Liver (tissue), 9 donors: ENCODE measurements around the gene MLXIP. TPM values are rescaled to one million over a fixed set of nuclear protein-coding genes. Genes with fewer than 3 reads are reported as not detected.
A peak's percentile ranks its signal among the peaks of the same experiment; 100 is the strongest.

Experiments
- DNase-seq: peaks from one replicate; pipeline ENCODE4 v3.0.0-alpha.2; 2017; ENCODE audit warnings: low spot score
- H3K27ac ChIP-seq, 2 donors: one replicate each; pipeline ENCODE4 v1.7.0; 2013; ENCODE audit warnings: inconsistent platforms in 2 of 2, low read length in 2 of 2, control low read depth in 1 of 2, low read depth in 1 of 2, mild to moderate bottlenecking in 1 of 2
- H3K27me3 ChIP-seq, 4 donors: one replicate each; pipeline versions ENCODE4 v1.6.1 to v1.7.0; 2013; ENCODE audit warnings: low read length in 3 of 4, inconsistent platforms in 1 of 4, mild to moderate bottlenecking in 1 of 4, moderate library complexity in 1 of 4; ENCODE audit not compliant: control insufficient read depth in 4 of 4, insufficient read depth in 4 of 4
- H3K36me3 ChIP-seq, 4 donors: one replicate each; pipeline versions ENCODE4 v1.6.1 to v1.7.0; 2013; ENCODE audit warnings: low read length in 3 of 4, mild to moderate bottlenecking in 3 of 4, low read depth in 1 of 4, moderate library complexity in 1 of 4; ENCODE audit not compliant: control insufficient read depth in 4 of 4, insufficient read depth in 3 of 4
- H3K4me1 ChIP-seq, 4 donors: one replicate each; pipeline versions ENCODE4 v1.6.1 to v1.7.0; 2013; ENCODE audit warnings: low read length in 3 of 4, mild to moderate bottlenecking in 3 of 4, moderate library complexity in 1 of 4; ENCODE audit not compliant: control insufficient read depth in 4 of 4, insufficient read depth in 4 of 4
- H3K4me3 ChIP-seq, 3 donors: one replicate each; pipeline versions ENCODE4 v1.6.1 to v1.7.0; 2013; ENCODE audit warnings: low read length in 3 of 3, control low read depth in 1 of 3, low read depth in 1 of 3, mild to moderate bottlenecking in 1 of 3
- H3K9ac ChIP-seq, 2 donors: one replicate each; pipeline ENCODE4 v1.7.0; 2013; ENCODE audit warnings: low read length in 2 of 2, mild to moderate bottlenecking in 2 of 2, moderate library complexity in 2 of 2, control low read depth in 1 of 2, low read depth in 1 of 2
- H3K9me3 ChIP-seq, 4 donors: one replicate each; pipeline versions ENCODE4 v1.6.1 to v1.7.0; 2013; ENCODE audit warnings: low read length in 3 of 4; ENCODE audit not compliant: control insufficient read depth in 4 of 4
- EGR1 ChIP-seq, 2 donors: IDR thresholded peaks; 2 replicates each; pipeline ENCODE4 v1.6.1; 2016 to 2018; ENCODE audit warnings: antibody characterized with exemption in 2 of 2, low read depth in 2 of 2
- FOXA1 ChIP-seq: IDR thresholded peaks from 2 replicates; pipeline ENCODE4 v1.6.1; 2016; ENCODE audit warnings: antibody characterized with exemption
- FOXA2 ChIP-seq: IDR thresholded peaks from 2 replicates; pipeline ENCODE4 v1.6.1; 2016; ENCODE audit warnings: antibody characterized with exemption
- GABPA ChIP-seq, 2 donors: IDR thresholded peaks in 1 of 2; conservative IDR thresholded peaks in 1 of 2; 2 replicates each; pipeline ENCODE4 v1.6.1; 2016; ENCODE audit warnings: antibody characterized with exemption in 2 of 2, mild to moderate bottlenecking in 1 of 2, moderate library complexity in 1 of 2
- HNF4A ChIP-seq, 2 donors: conservative IDR thresholded peaks; 2 replicates each; pipeline ENCODE4 v1.6.1; 2016; ENCODE audit warnings: antibody characterized with exemption in 2 of 2, mild to moderate bottlenecking in 2 of 2
- HNF4G ChIP-seq: IDR thresholded peaks from 2 replicates; pipeline ENCODE4 v1.6.1; 2016; ENCODE audit warnings: antibody characterized with exemption
- JUND ChIP-seq, 2 donors: IDR thresholded peaks; 2 replicates each; pipeline ENCODE4 v1.6.1; 2016; ENCODE audit warnings: antibody characterized with exemption in 2 of 2
- NR2F2 ChIP-seq: IDR thresholded peaks from 2 replicates; pipeline ENCODE4 v1.6.1; 2016; ENCODE audit warnings: antibody characterized with exemption
- RAD21 ChIP-seq, 2 donors: IDR thresholded peaks; 2 replicates each; pipeline ENCODE4 v1.6.1; 2016; ENCODE audit warnings: antibody characterized with exemption in 2 of 2, mild to moderate bottlenecking in 2 of 2
- RXRA ChIP-seq, 2 donors: IDR thresholded peaks; 2 replicates each; pipeline ENCODE4 v1.6.1; 2017 to 2018; ENCODE audit warnings: antibody characterized with exemption in 2 of 2, mild to moderate bottlenecking in 1 of 2
- SP1 ChIP-seq: IDR thresholded peaks from 2 replicates; pipeline ENCODE4 v1.6.1; 2018; ENCODE audit warnings: antibody characterized with exemption, mild to moderate bottlenecking
- TAF1 ChIP-seq: conservative IDR thresholded peaks from 2 replicates; pipeline ENCODE4 v1.6.1; 2016; ENCODE audit warnings: antibody characterized with exemption, mild to moderate bottlenecking
- YY1 ChIP-seq: IDR thresholded peaks from 2 replicates; pipeline ENCODE4 v1.6.1; 2016; ENCODE audit warnings: antibody characterized with exemption, mild to moderate bottlenecking
- WGBS: extraction: QIAGEN DNeasy Blood & Tissue Kit; methylation state at CpG from one replicate; pipeline ENCODE4 v1.1.7; 2013; 5-methylcytosine and 5-hydroxymethylcytosine counted together
- polyA plus RNA-seq, 2 donors: library from polyadenylated mRNA; stranded (reverse) in 1 of 2; unstranded in 1 of 2; fragments of 200-250 nt in 1 of 2; fragments of >200 nt in 1 of 2; fragmentation: Nextera tagmentation in 1 of 2; extraction: Ambion mirVana in 1 of 2; gene quantifications; one replicate each; pipeline versions ENCODE4 v1.2.1 to v1.2.3, GENCODE V29; 2013 to 2015
- total RNA-seq, 2 donors: library from RNA; depleted of rRNA; stranded (reverse); fragments of >200 nt; gene quantifications; one replicate each; pipeline ENCODE4 v1.2.3, GENCODE V29; 2014
- TF ChIP-seq, protein P1 (sequence below): IDR thresholded peaks from 2 replicates; pipeline ENCODE4 v1.6.1; 2016; ENCODE audit warnings: antibody characterized with exemption
- TF ChIP-seq, protein P2 (sequence below): IDR thresholded peaks from 2 replicates; pipeline ENCODE4 v1.6.1; 2016; ENCODE audit warnings: antibody characterized with exemption
- TF ChIP-seq, protein P3 (sequence below): IDR thresholded peaks from 2 replicates; pipeline ENCODE4 v1.6.1; 2016; ENCODE audit warnings: antibody characterized with exemption
- TF ChIP-seq, protein P4 (sequence below): IDR thresholded peaks from 2 replicates; pipeline ENCODE4 v1.6.1; 2016; ENCODE audit warnings: antibody characterized with exemption, mild to moderate bottlenecking
- TF ChIP-seq, protein P5 (sequence below): fragments of 150-350 bp; IDR thresholded peaks from 2 replicates; pipeline ENCODE4 v1.5.1; 2017; ENCODE audit warnings: improper control_type of control experiment, low read depth, low read length; ENCODE audit not compliant: missing input control
- donor health status: healthy.
- donor health status: healthy.
- donor health status: healthy.
- donor health status: healthy.
- donor health status: healthy.

MLXIP gene
- total and polyA plus RNA-seq, 4 donors = 10.6 to 19.5 (median 11.0) TPM

DNA sequence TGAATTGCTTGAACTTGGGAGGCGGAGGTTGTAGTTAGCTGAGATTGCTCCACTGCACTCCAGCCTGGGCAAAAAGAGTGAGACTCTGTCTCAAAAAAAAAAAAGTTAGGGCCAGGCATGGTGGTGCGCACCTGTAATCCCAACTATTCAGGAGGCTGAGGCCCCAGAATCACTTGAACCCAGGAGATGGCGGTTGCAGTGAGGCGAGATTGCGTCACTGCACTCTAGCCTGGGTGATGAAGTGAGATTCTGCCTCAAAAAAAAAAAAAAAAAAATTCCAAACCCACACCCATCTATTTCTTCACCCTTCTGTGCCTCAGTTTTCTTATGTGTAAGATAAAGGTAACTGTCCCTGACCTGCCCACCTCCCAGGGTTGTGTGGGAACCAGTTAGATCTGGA, 11.0 kb upstream of the MLXIP start:
- no peaks in the 10 kb centered on the region for H3K9me3 ChIP-seq
- 98% methylated on average over 5 of the region's 5 CpGs for WGBS
- no peaks in the 10 kb centered on the region for H3K36me3 ChIP-seq
- peak overlapping the region; percentile 32 to 64 for H3K27ac ChIP-seq
- no peak for DNase-seq
- TF ChIP-seq, protein P1, sequence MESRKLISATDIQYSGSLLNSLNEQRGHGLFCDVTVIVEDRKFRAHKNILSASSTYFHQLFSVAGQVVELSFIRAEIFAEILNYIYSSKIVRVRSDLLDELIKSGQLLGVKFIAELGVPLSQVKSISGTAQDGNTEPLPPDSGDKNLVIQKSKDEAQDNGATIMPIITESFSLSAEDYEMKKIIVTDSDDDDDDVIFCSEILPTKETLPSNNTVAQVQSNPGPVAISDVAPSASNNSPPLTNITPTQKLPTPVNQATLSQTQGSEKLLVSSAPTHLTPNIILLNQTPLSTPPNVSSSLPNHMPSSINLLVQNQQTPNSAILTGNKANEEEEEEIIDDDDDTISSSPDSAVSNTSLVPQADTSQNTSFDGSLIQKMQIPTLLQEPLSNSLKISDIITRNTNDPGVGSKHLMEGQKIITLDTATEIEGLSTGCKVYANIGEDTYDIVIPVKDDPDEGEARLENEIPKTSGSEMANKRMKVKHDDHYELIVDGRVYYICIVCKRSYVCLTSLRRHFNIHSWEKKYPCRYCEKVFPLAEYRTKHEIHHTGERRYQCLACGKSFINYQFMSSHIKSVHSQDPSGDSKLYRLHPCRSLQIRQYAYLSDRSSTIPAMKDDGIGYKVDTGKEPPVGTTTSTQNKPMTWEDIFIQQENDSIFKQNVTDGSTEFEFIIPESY = no peak
- H3K4me1 ChIP-seq = peaks cover 12 to 28% (median 21%) of the 10 kb centered on the region in 4 donors
- no peaks in the 10 kb centered on the region for H3K27me3 ChIP-seq
- peak overlapping the region in 1 of 2 donors; percentile 31 for H3K9ac ChIP-seq
- H3K4me3 ChIP-seq = no peak overlapping the region

DNA sequence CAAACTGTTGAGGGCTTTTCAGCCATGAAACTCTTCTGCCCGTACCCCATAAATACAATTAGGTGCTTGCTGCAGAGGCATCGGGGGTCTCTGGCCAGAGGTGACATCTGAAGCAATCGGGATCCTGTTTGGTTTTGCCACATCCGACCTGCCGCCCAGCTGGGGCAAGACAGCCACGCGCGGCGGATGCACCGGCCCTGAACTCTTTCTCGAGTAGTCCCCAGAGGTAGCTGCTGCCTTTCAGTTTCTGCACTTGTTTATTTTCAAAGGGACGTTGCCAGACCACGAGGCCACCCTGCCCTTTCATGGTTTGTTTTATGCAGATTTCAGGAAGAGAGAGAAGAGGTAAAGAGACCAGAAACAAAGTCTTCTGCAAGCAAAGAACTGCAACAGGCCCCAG, 10.6 kb upstream of the MLXIP start:
- Histone ChIP-seq H3K36me3 (no peaks in the 10 kb centered on the region), H3K27ac (peak overlapping the region; percentile 32 to 64), H3K4me1 (peaks cover 12 to 27% (median 19%) of the 10 kb centered on the region in 4 donors), H3K9ac (peak overlapping the region; percentile 31 to 52), H3K4me3 (no peak overlapping the region), H3K9me3 (no peaks in the 10 kb centered on the region), H3K27me3 (no peaks in the 10 kb centered on the region)
- 21% methylated on average over 13 of the region's 13 CpGs for WGBS
- DNase-seq = no peak
- no peak for TF ChIP-seq TAF1
- no peak for TF ChIP-seq JUND (IDR thresholded peaks at IDR 0.05)
- TF ChIP-seq GABPA (IDR thresholded peaks at IDR 0.05 in 1 of 2, conservative IDR thresholded peaks at IDR 0.05 in 1 of 2) = no peak
- no peak for TF ChIP-seq EGR1 (IDR thresholded peaks at IDR 0.05; ENCODE audit: low read depth in 2 of 2)
- TF ChIP-seq FOXA2 = peak; percentile 54
- TF ChIP-seq, protein P2, sequence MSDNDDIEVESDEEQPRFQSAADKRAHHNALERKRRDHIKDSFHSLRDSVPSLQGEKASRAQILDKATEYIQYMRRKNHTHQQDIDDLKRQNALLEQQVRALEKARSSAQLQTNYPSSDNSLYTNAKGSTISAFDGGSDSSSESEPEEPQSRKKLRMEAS = peak; percentile 48
- no peak for TF ChIP-seq FOXA1
- TF ChIP-seq, protein P3, sequence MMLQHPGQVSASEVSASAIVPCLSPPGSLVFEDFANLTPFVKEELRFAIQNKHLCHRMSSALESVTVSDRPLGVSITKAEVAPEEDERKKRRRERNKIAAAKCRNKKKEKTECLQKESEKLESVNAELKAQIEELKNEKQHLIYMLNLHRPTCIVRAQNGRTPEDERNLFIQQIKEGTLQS = no peak
- TF ChIP-seq, protein P4, sequence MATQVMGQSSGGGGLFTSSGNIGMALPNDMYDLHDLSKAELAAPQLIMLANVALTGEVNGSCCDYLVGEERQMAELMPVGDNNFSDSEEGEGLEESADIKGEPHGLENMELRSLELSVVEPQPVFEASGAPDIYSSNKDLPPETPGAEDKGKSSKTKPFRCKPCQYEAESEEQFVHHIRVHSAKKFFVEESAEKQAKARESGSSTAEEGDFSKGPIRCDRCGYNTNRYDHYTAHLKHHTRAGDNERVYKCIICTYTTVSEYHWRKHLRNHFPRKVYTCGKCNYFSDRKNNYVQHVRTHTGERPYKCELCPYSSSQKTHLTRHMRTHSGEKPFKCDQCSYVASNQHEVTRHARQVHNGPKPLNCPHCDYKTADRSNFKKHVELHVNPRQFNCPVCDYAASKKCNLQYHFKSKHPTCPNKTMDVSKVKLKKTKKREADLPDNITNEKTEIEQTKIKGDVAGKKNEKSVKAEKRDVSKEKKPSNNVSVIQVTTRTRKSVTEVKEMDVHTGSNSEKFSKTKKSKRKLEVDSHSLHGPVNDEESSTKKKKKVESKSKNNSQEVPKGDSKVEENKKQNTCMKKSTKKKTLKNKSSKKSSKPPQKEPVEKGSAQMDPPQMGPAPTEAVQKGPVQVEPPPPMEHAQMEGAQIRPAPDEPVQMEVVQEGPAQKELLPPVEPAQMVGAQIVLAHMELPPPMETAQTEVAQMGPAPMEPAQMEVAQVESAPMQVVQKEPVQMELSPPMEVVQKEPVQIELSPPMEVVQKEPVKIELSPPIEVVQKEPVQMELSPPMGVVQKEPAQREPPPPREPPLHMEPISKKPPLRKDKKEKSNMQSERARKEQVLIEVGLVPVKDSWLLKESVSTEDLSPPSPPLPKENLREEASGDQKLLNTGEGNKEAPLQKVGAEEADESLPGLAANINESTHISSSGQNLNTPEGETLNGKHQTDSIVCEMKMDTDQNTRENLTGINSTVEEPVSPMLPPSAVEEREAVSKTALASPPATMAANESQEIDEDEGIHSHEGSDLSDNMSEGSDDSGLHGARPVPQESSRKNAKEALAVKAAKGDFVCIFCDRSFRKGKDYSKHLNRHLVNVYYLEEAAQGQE = no peak
- peak; percentile 30 for TF ChIP-seq SP1
- TF ChIP-seq RAD21 (IDR thresholded peaks at IDR 0.05) = peak; percentile 23 to 31
- no peak for TF ChIP-seq NR2F2
- peak in 1 of 2 donors; percentile 47 for TF ChIP-seq HNF4A (conservative IDR thresholded peaks at IDR 0.05)
- TF ChIP-seq, protein P5, sequence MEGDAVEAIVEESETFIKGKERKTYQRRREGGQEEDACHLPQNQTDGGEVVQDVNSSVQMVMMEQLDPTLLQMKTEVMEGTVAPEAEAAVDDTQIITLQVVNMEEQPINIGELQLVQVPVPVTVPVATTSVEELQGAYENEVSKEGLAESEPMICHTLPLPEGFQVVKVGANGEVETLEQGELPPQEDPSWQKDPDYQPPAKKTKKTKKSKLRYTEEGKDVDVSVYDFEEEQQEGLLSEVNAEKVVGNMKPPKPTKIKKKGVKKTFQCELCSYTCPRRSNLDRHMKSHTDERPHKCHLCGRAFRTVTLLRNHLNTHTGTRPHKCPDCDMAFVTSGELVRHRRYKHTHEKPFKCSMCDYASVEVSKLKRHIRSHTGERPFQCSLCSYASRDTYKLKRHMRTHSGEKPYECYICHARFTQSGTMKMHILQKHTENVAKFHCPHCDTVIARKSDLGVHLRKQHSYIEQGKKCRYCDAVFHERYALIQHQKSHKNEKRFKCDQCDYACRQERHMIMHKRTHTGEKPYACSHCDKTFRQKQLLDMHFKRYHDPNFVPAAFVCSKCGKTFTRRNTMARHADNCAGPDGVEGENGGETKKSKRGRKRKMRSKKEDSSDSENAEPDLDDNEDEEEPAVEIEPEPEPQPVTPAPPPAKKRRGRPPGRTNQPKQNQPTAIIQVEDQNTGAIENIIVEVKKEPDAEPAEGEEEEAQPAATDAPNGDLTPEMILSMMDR = no peak
- TF ChIP-seq, protein P1 = no peak
- TF ChIP-seq YY1 = peak; percentile 23
- peak; percentile 47 to 70 for TF ChIP-seq RXRA (IDR thresholded peaks at IDR 0.05)
- no peak for TF ChIP-seq HNF4G
